SK-N-MC (cell line): ENCODE results near the gene ORC4.

Experiments
- DNase-seq: peaks from one replicate; pipeline ENCODE4 v3.0.0-alpha.2; 2011; ENCODE audit warnings: low read depth, low spot score
- H3K27ac ChIP-seq: fragments of 200-600 bp; sonication (generic); 2 replicates; pipeline ENCODE4 v1.5.1; 2016; ENCODE audit warnings: mixed run types
- H3K36me3 ChIP-seq: fragments of 200-600 bp; sonication (generic); 2 replicates; pipeline ENCODE4 v1.6.1; 2017; ENCODE audit warnings: antibody characterized with exemption, low read length, mixed read lengths; ENCODE audit not compliant: insufficient read depth
- H3K4me3 ChIP-seq: fragments of 200-600 bp; sonication (generic); 2 replicates; pipeline ENCODE4 v1.5.1; 2016
- H3K9ac ChIP-seq: fragments of 200-600 bp; sonication (generic); 2 replicates; pipeline ENCODE4 v1.8.0; 2017; ENCODE audit warnings: mixed run types, mixed read lengths; ENCODE audit not compliant: insufficient read length
- H3K9me3 ChIP-seq: fragments of 200-600 bp; sonication (generic); 2 replicates; pipeline ENCODE4 v1.6.1; 2017; ENCODE audit warnings: low read depth, mild to moderate bottlenecking, antibody characterized with exemption, low read length, moderate library complexity, mixed read lengths
- EZH2 ChIP-seq: fragments of 200-600 bp; sonication (generic); IDR thresholded peaks from one replicate; pipeline ENCODE4 v1.6.1; 2017; ENCODE audit warnings: antibody characterized with exemption
- FOXP2 ChIP-seq: optimal IDR thresholded peaks from 2 replicates; pipeline ENCODE3; 2011; ENCODE audit warnings: mild to moderate bottlenecking, moderate library complexity; ENCODE audit not compliant: insufficient read depth; ENCODE audit errors: extremely low read length, control extremely low read depth
- POLR2AphosphoS5 ChIP-seq: IDR thresholded peaks from 2 replicates; pipeline ENCODE4 v1.6.1; 2012; ENCODE audit warnings: mild to moderate bottlenecking, low read depth, low read length, borderline replicate concordance

Gene ORC4

DNA sequence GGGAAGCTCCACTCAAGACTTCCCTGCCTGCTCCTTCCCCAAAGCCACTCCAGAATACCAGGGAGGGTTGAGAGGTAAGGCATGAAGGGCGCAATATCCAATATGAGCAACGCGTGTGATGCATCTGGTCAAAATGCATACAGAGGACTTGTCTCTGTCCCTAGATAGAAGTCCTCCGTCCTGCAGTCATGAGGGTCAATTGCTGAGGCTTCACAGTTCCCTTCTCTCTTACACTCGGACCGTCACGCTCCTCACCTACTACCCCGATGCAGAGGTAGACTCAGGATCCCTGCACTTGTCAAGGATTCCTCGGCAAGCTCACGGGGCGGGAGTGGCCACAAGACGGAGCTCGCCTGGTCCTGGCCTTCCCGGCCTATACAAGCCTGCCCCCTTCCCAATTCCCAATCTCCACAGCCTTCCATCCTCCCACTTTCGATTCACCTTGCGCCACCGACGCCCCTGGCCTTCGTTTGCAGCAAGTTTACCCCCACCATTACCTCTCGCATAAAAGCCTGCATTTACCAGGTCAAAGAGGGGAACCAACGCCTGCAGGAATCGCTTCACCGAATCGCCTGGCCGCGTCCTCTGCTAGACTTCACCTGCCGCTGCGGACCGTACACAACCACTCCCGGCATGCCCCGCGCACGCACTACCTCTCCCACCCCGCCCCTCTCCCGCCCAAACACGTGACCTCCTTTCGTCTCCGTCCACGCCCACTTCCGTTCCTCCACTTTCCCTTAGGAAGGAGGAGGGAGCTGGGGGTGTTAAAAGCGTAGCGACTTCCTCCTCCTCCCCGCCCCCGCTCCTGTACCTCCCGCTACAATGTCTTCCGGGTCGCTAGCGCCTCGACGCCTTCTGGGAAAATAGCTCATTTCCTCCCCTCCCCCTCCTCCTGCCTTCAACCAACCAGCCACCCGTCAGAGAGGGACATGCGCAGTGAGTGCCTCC is at the start of gene ORC4:
Gene ORC4 (minus strand): TSS at position 627 of the 948 bp plus-strand sequence. CDS start 44,779 bp downstream, outside the sequence.
- peak within 1 kb of the TSS; percentile 73; the same call in 1 of the 2 replicates for H3K27ac ChIP-seq
- TF ChIP-seq FOXP2, result peak; percentile 72
- no peak for TF ChIP-seq EZH2
- TF ChIP-seq POLR2AphosphoS5, result peak; percentile 80
- H3K9me3 ChIP-seq, result no peaks in the 10 kb centered on the region
- H3K4me3 ChIP-seq, result peak within 1 kb of the TSS; percentile 99
- H3K36me3 ChIP-seq, result peaks cover 25% of the 10 kb centered on the region
- H3K9ac ChIP-seq, result peak within 1 kb of the TSS; percentile 88
- DNase-seq, result peak; percentile 95

DNA sequence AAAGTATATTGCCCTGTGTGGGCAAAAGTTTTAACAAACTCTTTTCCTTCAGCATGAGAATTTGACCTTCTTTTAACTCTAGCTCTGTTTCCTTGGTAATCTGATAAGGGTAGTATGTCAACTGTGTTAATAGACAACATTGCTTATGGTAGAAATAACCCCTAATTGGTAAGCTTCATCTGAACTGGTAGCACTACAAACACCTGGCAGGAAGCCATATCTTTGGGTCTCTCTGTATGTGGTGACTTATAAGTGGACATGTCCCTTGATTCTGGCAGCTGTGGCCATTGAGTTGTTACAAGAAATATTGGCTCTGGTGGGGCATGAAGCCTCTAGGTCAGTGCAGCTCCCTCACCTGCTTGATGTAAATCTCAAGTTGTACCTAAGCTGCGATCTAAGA is 47.3 kb upstream of the ORC4 start:
- Histone ChIP-seq H3K9me3 (no peaks in the 10 kb centered on the region), H3K4me3 (no peak overlapping the region), H3K9ac (no peak overlapping the region), H3K36me3 (no peaks in the 10 kb centered on the region), H3K27ac (no peak overlapping the region)
- TF ChIP-seq EZH2 (no peak), FOXP2 (no peak), POLR2AphosphoS5 (no peak)
- no peak for DNase-seq

DNA sequence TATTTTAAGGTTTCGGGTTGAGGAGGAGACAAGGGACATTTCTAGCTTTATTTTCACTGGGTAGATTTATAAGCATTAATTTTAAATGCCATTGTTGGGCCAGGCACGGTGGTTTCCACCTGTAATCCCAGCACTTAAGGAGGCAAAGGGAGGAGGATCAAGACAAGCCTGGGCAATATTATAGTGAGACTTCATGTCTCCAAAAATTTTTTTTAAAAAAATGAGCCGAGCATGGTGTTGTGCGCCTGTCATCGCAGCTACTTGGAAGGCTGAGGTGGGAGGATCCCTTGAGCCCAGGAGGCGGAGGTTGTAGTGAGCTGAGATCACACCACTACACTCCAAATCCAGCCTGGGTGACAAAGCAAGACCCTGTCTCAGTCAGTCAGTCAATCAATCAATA is 45.4 kb upstream of the ORC4 start:
- H3K9me3 ChIP-seq, result no peaks in the 10 kb centered on the region
- no peak overlapping the region for H3K27ac ChIP-seq
- no peak overlapping the region for H3K4me3 ChIP-seq
- no peak for DNase-seq
- no peak for TF ChIP-seq POLR2AphosphoS5
- no peak for TF ChIP-seq EZH2
- no peak for TF ChIP-seq FOXP2
- H3K36me3 ChIP-seq, result no peaks in the 10 kb centered on the region
- no peak overlapping the region for H3K9ac ChIP-seq

DNA sequence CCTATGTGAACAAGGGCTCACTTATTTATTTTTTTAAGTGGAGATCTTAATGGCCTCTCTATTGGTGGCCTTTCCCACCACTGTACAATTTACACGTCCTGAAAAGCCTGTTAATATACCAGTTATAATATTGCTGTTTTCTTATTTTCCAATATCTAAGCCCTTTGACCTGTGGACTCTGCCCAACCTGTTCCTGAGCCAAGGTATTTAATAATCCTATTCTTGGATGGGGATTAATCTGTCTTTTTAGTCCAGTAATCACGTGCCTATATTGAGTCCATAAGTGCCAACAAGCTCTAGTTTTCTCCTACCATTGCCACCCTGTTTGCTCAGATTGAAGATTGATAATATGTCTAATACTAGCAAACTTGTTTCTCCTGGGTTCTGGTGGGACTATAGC is 43.1 kb upstream of the ORC4 start:
- no peak overlapping the region for H3K27ac ChIP-seq
- no peak for TF ChIP-seq POLR2AphosphoS5
- no peak for TF ChIP-seq EZH2
- no peak for TF ChIP-seq FOXP2
- no peaks in the 10 kb centered on the region for H3K36me3 ChIP-seq
- no peaks in the 10 kb centered on the region for H3K9me3 ChIP-seq
- H3K9ac ChIP-seq, result no peak overlapping the region
- DNase-seq, result no peak
- no peak overlapping the region for H3K4me3 ChIP-seq

DNA sequence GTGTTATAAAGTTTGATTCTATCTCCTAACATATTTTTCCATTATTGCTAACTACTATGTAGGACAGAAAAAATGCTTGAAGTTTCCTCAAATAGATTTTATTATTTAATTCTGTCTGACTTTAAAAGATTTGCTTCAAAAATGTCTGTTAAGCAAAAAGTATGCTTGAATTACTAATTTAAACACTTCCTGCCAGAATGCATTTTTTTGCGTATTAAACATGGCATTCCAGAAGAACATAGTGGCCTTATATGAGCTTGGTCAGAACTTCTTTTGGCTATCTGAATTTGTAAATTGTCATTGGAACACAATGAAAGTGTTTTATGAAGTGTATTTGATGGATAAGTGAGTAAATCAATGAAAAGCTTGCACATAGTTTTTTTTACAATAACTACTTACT is 38.1 kb upstream of the ORC4 start:
- no peak for TF ChIP-seq EZH2
- no peak for TF ChIP-seq FOXP2
- no peak for TF ChIP-seq POLR2AphosphoS5
- Histone ChIP-seq H3K36me3 (no peaks in the 10 kb centered on the region), H3K27ac (peak overlapping the region; percentile 89), H3K9ac (peak overlapping the region; percentile 70), H3K4me3 (peak overlapping the region; percentile 68), H3K9me3 (no peaks in the 10 kb centered on the region)
- DNase-seq, result no peak

DNA sequence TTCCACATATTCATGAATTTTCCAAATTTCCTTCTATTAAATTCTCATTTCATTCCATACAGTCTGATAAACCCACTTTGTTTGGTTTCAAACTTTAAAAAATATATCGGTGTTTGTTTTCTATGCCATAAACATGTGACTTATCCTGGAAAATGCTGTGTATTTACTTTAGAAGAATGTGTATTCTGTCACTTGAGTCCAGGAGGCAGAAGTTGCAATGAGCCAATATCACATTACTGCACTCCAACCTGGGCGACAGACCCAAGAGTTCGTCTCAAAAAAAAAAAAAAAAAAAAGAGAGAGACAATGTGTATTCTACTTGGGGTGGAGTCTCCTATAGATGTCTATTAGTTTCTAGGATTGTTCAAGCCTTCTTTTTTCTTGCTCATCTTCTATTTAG is 32.1 kb upstream of the ORC4 start:
- TF ChIP-seq EZH2 (no peak), POLR2AphosphoS5 (no peak), FOXP2 (no peak)
- Histone ChIP-seq H3K27ac (no peak overlapping the region), H3K9me3 (no peaks in the 10 kb centered on the region), H3K36me3 (no peaks in the 10 kb centered on the region), H3K4me3 (no peak overlapping the region), H3K9ac (no peak overlapping the region)
- no peak for DNase-seq

DNA sequence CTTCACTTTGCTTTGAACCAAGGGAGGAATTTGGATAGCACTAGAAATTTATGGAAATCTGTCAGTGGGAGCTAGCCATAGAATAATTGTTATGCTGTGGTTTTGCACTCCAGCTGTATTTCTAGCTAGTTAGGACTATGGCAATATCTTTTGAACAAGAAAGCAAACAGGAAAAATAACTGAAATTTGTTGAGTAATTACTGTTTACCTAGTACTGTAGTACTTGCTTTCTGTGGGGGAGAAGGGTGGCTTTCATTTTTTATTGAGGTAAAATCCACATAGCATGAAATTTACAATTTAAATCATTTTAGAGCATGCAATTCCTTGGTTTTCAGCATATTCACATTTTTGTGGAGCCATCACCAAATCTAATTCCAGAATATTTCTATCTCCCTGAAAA is 28.7 kb upstream of the ORC4 start:
- no peak overlapping the region for H3K9ac ChIP-seq
- no peaks in the 10 kb centered on the region for H3K9me3 ChIP-seq
- no peaks in the 10 kb centered on the region for H3K36me3 ChIP-seq
- DNase-seq, result no peak
- no peak overlapping the region for H3K4me3 ChIP-seq
- peak overlapping the region; percentile 49 for H3K27ac ChIP-seq
- TF ChIP-seq POLR2AphosphoS5 (no peak), FOXP2 (no peak), EZH2 (no peak)

DNA sequence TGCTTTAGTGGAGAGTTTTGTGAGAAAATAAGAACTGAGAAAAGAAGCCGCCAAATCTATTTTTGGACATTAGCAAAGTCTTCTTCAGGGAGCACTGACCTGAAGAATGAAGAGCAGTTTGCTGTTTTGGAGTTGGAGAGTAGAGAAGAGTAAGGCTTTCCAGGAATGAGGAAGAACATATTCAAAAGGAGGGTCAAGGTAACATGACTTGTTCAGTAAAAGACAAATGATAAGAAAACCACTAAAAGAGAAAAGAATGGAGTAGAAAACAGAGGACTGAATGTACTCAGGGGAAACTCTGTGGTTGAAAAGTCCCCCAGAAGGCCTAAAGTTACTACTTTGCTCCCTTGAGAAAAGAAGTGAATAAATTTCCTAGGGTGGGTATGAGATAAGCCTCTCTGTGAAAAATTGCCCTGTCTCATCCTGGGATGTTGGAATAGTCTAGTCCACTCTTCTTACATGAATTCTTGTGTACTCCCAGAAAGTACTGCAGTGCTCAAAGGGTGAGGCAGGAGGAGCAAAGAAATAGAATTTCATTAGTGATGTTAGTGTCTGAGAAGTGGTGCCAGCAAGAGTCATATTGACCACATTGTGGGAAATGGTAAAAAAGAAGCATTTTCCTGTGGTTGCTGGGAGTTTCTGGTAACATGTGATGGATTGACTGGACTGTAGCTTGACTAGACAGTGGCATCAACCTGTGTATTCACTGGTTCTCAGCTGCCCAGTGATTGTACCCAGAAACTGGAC is 28.1 kb upstream of the ORC4 start:
- TF ChIP-seq EZH2 (no peak), FOXP2 (no peak), POLR2AphosphoS5 (no peak)
- no peak for DNase-seq
- Histone ChIP-seq H3K27ac (peak overlapping the region; percentile 54), H3K36me3 (no peaks in the 10 kb centered on the region), H3K9ac (no peak overlapping the region), H3K9me3 (no peaks in the 10 kb centered on the region), H3K4me3 (no peak overlapping the region)

DNA sequence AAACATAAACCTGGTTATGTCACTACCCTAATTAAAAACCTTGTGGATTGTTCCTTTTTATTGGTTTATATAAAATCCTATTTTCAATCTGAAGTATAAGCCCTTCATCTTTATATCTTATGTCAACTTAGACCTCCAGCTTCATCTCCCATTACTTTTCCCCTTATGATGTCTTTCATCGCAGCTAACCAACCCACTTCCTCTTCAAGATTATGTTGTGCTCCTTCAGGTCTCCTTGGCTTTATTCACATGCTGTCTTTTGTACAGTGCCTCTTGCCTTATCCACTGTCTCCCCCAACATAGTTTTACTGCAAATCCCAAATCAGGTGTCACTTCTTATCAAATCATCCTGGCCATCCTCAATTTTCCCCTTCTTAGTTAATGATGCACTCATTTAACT is 26.3 kb upstream of the ORC4 start:
- TF ChIP-seq FOXP2, result no peak
- no peak for TF ChIP-seq EZH2
- no peak for TF ChIP-seq POLR2AphosphoS5
- DNase-seq, result no peak
- Histone ChIP-seq H3K4me3 (no peak overlapping the region), H3K27ac (no peak overlapping the region), H3K9ac (no peak overlapping the region), H3K9me3 (no peaks in the 10 kb centered on the region), H3K36me3 (no peaks in the 10 kb centered on the region)
